Left renal pelvis (tissue), 4 donors: ENCODE results near the gene NPNT. TPM values are rescaled to one million over a fixed set of nuclear protein-coding genes. Genes with fewer than 3 reads are reported as not detected.

Experiments
- DNase-seq, 4 donors: peaks; one replicate each; pipeline ENCODE4 v3.0.0-alpha.2; 2013; ENCODE audit warnings: low read depth in 4 of 4, low spot score in 3 of 4
- polyA plus RNA-seq, 4 donors: library from polyadenylated mRNA; unstranded; fragments of 120-200 nt; gene quantifications; one replicate each; pipeline ENCODE4 v1.2.1, GENCODE V29; 2013; ENCODE audit not compliant: insufficient read length in 4 of 4

The NPNT gene
- polyA plus RNA-seq, 4 donors: 17.6 to 202 (median 191) TPM

- no peak for DNase-seq
Measured at GRCh38 chr4:105966051-105966450, 70.8 kb downstream of the NPNT start.

GRCh38 chr4:105967058-105967658, 71.9 kb downstream of the NPNT start:
- no peak for DNase-seq

DNA sequence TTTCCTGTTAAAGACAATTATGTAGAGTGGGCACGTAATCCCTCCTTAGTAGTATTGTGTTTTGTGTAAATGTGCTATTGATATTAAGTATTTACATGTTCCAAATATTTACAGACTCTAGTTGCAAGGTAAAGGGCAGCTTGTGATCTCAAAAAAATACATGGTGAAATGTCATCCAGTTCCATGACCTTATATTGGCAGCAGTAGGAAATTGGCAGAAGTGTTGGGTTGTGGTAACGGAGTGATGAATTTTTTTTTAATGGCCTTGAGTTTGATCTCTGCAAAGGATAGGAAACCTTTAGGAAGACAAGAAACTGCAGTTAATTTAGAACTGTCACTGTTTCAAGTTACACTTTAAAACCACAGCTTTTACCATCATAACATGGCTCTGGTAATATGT, 74.3 kb downstream of the NPNT start:
- no peak for DNase-seq

- DNase-seq: no peak
Measured at GRCh38 chr4:105970371-105970770, 75.1 kb downstream of the NPNT start.

GRCh38 chr4:105971036-105971435, 75.8 kb downstream of the NPNT start:
- DNase-seq: no peak

DNA sequence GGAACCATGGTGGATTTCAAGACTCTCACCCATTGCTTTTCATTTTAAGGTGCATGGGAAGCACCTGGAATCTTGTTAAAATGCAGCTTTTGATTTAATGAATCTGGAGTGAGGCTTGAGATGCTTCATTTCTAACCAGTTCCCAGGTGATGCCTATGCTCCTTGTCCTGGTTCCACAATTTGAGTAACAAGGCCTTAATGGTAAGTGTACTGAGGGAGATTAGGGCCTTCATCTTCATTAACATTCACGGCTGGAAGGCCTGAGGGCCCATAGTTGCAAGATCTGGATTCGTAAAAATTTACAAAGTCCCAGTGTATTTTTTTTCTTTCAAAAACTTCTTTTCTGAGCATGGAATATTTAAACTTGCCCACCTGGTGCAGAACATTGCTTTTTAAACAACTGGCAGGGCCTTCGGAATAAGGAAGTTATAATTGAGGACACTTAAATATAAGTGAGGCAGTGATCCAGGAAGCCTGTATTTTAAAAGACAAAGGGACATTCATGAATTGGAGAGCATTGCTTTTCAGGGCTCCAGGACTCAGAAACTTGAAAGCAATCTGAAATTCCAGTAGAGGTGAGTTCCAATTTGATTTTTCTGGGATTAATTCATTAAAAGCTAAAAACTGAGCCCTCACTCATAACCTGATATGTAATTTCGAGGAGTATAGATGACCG, 77.8 kb downstream of the NPNT start:
- DNase-seq: no peak

- DNase-seq: no peak
Measured at GRCh38 chr4:105976915-105977314, 81.6 kb downstream of the NPNT start.

DNA sequence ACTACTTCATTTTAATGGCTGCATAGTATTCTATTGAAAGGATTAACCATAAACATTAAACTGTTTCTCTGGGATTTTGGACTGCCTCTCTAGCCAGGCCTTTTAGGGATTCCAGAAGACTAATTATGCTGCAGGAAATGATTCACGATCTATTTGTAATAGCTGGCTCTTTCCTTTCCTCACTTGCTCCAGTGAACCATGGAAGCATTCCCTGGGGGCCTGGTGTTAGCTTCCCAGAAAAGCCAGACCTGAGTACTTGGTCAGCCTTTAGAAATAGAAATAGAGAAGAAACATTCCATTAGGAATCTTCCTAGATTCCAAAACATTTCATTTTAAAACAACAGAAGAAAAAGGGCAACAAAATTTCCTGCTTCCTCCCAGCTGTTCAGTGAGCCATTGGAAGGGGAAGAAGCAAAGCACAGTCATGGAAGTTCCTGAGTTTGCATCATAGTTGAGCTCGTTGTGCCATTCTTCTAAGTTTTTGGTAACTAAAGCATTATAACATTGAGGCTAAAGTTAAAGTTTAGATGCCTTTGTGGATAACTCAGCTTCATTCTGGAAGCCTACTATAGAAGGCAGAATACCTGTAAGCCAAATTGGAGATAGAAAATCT, 83.5 kb downstream of the NPNT start:
- no peak for DNase-seq

DNA sequence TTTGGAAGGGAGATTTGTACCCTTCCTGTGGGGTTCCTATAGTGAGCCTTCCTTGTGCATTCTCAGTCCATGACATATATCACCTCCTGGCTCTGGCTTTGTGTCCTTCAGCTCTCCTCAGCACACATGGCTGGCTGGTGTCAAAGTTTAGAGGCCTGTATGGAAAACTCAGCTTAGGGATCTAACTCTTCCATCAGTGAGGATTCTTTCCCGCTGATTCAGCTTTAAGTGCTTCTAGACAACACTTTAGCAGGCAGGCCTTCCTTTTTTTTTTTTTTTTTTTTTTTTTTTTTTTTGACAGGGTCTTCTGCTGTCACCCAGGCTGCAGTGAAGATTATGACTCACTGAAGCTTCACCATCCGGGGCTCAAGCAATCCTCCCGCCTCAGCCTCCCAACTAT, 84.2 kb downstream of the NPNT start:
- no peak for DNase-seq

DNA sequence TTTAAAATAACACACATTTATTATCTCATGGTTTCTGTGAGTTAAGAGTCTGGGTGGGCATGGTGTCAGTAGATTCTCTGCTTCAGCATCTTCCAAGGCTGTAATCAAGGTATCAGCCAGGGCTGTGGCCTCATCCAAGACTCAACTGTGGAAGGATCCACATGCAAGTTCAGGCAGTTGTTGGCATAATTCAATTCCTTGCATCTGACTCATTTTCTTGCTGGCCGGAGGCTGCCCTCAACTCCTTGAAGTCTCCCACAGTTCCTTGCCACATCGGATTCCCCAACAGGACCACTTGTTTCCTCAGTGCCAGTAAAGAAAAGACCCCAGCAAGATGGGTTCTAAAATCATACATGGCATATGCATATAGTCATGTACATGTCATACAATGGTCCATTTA, 93.4 kb downstream of the NPNT start:
- DNase-seq: no peak

DNA sequence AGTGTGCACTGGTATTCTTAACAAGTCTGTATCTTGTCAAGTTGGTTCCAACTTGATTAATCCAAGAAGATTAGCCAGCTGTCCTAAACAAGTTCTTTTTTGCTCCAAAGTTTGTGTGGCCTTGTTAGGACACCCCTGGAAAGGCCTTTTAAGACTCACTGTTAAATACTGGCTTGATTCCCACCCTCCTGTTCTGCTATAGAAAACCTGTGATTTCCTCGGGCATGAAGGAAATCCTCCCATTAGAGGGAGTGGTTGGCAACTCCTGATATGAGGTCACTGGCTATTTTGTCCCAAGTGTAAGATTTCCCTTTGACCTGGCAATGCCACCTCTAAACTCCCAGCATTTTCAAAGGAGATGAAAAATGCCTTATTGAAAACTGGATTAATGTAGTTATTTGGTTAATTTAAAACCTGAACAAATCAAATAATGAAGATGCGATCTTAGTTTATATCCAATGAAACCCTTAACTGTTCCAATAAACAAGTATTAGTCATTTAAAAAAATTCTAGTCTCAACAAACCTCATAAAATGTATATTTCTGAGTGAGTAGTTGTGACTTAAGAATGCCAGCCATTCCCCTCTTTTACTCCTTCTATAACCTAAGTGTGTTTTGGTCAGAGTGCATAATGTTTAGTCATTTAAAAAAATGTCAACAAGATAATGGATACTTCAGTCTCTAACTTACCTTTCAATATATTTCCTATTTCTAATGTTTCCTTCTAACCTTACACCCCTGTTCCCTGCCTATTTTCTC, 94.4 kb downstream of the NPNT start:
- no peak for DNase-seq

DNA sequence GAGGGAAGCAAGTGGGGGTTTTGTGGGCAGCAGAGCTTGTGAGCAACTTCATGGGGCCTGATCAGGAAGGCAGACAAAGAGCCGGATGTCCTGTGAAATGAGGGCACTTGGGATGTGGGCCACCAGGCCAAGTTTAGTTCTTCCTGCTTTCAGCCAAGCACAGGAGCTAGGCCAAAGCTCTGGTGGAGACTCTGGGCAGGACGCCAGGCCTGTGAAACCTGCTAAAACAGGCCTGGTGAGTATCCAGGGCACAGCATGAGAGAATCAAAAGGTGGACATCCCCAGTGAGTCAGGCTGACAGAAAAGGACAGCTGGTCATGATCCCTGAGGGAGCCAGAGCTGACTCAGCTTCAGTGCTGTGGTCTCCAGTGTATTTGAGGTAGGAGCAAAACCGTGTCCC, 95.7 kb downstream of the NPNT start:
- no peak for DNase-seq

DNA sequence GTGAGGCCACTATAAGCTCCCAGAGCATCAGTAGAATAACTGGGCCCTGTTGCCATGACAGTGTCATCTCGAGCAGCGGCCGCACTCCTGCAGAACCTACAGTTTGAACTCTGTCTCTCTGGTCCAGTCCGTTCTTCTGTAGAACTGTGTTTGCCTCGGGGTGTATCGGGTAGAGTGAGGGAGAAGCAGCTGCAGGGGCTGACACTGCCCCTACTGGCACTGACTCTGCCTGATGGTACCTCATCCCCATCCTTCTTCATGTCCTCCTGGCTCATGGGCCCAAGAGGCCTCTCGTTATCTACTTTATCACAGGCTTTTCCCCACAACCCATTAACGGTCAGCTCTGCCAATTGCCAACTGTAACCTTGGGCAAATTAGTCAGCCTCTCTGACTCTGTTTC, 96.5 kb downstream of the NPNT start:
- no peak for DNase-seq

GRCh38 chr4:105992641-105993305, 97.5 kb downstream of the NPNT start:
- DNase-seq: no peak

DNA sequence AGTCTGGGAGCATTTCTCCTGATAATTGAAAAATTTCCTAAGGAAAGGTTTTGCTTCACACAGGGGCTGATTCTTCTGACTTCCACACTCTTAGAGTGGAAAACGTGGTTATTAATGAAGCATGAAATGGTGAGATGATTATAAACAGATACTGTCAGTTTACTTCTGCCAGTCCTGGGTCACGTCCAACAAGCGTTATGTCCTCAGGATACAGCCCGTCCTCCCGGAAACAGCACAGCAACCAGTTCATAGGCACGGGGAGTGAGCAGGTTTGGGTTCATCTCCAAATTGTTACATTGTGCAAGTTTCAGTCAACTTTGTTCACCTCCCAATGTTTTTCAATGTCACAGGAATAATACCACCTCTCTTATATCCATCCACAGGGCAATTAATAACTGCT, 98.8 kb downstream of the NPNT start:
- DNase-seq: no peak

DNA sequence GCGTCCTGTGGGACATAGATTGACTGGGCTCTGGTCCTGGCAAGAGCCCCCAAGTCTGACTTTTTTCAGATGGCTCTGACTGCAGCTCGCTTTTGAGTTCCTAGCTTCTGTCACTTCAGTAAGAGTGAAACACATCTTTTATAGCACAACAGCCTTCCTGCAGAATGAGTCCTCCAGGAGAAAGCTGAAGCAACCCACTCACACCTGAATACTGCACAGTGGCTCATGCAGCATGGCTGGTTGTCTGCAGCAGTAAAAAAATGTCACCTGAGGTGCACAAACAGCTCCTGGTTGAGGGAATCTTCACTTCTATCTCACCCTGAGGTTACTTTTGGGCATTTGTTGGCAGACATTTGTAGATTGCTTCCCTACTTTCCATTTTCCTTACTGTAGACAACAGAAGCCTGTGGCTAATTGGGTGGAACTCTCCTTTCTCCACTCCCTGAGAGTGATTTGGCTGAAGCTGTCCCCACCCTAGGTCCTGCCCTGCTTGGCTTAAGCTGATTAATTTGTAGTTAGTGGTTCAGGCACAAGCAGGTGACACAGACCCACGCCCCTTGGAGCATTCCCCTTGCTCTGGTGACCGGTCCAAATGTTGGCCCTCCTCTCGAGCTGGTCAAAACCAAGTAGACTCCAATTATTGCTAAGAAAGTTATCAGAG, 99.7 kb downstream of the NPNT start:
- DNase-seq: no peak

GRCh38 chr4:105996845-105997244, 101.6 kb downstream of the NPNT start:
- DNase-seq: no peak

GRCh38 chr4:105998171-105999063, 103.1 kb downstream of the NPNT start:
- no peak for DNase-seq

- DNase-seq: no peak
Measured at GRCh38 chr4:106002994-106003393, 107.7 kb downstream of the NPNT start.

GRCh38 chr4:106010761-106011160, 115.5 kb downstream of the NPNT start:
- no peak for DNase-seq
